Esophagus (tissue), 2 donors: ENCODE measurements around the gene LORICRIN. TPM values are rescaled to one million over a fixed set of nuclear protein-coding genes. Genes with fewer than 3 reads are reported as not detected.
"Not testable (repeated sequence)": the region's sequence is repeated elsewhere in the genome, so short reads cannot be mapped to it uniquely, and the experiment has no call there.

Source experiments
- H3K27ac ChIP-seq, 2 donors: one replicate each; pipeline ENCODE4 v1.5.1; 2013; ENCODE audit warnings: low read depth in 2 of 2, mild to moderate bottlenecking in 2 of 2, inconsistent platforms in 1 of 2, low read length in 1 of 2, moderate library complexity in 1 of 2
- H3K27me3 ChIP-seq, 2 donors: one replicate each; pipeline ENCODE4 v1.6.1; 2013; ENCODE audit warnings: low read length in 2 of 2, control low read depth in 1 of 2, mild to moderate bottlenecking in 1 of 2; ENCODE audit not compliant: insufficient read depth in 2 of 2, control insufficient read depth in 1 of 2
- H3K36me3 ChIP-seq, 2 donors: one replicate each; pipeline ENCODE4 v1.6.1; 2013; ENCODE audit warnings: low read length in 1 of 2; ENCODE audit not compliant: control insufficient read depth in 2 of 2, insufficient read depth in 2 of 2
- H3K4me1 ChIP-seq, 2 donors: one replicate each; pipeline ENCODE4 v1.6.1; 2013; ENCODE audit warnings: low read length in 1 of 2; ENCODE audit not compliant: control insufficient read depth in 2 of 2, insufficient read depth in 2 of 2
- H3K4me3 ChIP-seq, 2 donors: one replicate each; pipeline ENCODE4 v1.5.1; 2013; ENCODE audit warnings: low read length in 2 of 2, mild to moderate bottlenecking in 2 of 2, low read depth in 1 of 2, moderate library complexity in 1 of 2
- H3K9me3 ChIP-seq, 2 donors: one replicate each; pipeline ENCODE4 v1.6.1; 2013; ENCODE audit warnings: mild to moderate bottlenecking in 2 of 2, low read depth in 1 of 2, low read length in 1 of 2, moderate library complexity in 1 of 2; ENCODE audit not compliant: control insufficient read depth in 2 of 2, insufficient read depth in 1 of 2
- WGBS, 2 donors: extraction: QIAGEN DNeasy Blood & Tissue Kit; methylation state at CpG; one replicate each; pipeline ENCODE4 v1.1.7; 2013; 5-methylcytosine and 5-hydroxymethylcytosine counted together
- polyA plus RNA-seq, 2 donors: library from polyadenylated mRNA; stranded (reverse); fragments of 200-250 nt; gene quantifications; one replicate each; pipeline ENCODE4 v1.2.3, GENCODE V29; 2013
- donor health status: healthy with polysubstance abuse.
- donor health status: Bipolar disorder and iron deficiency.

Gene LORICRIN
- polyA plus RNA-seq, 2 donors, result 0.28 TPM; not detected in 1

GRCh38 chr1:153228491-153228890 is 31.0 kb upstream of the LORICRIN start:
- H3K36me3 ChIP-seq, result no peaks in the 10 kb centered on the region
- no peaks in the 10 kb centered on the region for H3K27me3 ChIP-seq
- no peak overlapping the region for H3K4me3 ChIP-seq
- H3K4me1 ChIP-seq, result peaks cover 0 to 8% of the 10 kb centered on the region in 2 donors
- WGBS, 2 donors, result 85 to 92% methylated on average over 1 of the region's 1 CpG
- no peak overlapping the region for H3K27ac ChIP-seq
- H3K9me3 ChIP-seq, result no peaks in the 10 kb centered on the region

DNA sequence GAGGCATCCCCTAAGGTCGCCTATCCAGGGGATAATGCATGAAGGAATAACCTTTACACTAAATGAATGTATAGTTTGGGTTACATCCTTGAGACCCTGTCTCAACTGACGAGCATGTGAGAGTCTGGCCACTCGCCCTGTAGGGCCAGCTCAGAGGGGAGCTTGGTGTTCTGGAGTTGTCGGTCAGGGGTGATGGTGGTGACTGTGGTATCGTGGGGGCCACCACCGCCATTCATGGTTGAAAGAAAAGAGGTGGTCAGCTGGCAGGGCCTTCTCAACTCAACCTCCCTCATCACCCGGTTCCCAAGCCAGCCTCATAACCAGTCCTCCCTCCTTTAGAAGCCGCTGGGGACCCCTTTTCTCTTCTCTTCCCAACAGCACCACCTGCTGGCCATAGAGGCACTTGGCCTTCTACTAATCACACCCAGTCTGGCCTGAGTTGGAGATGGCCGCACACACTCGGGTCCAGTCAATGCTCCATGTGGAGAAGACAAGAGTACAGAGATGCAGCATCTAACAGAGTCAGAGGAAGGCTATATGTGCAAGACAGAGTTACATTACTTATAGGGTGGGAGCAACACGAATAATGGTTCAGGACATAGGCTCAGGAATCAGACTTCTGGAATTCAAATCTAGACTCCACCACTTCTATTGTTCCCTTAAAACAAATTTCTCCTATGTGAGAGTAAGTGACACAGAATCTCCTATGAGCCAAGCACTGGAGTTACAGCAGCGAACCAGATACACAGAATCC is 30.2 kb upstream of the LORICRIN start:
- not testable (repeated sequence) for H3K4me3 ChIP-seq, H3K36me3 ChIP-seq, H3K9me3 ChIP-seq, H3K4me1 ChIP-seq, H3K27me3 ChIP-seq, H3K27ac ChIP-seq
- 61 to 65% methylated on average over 12 of the region's 12 CpGs for WGBS, 2 donors

GRCh38 chr1:153231363-153231762 is 28.1 kb upstream of the LORICRIN start:
- H3K27ac ChIP-seq, result peak overlapping the region; percentile 70 to 82
- H3K9me3 ChIP-seq, result no peaks in the 10 kb centered on the region

GRCh38 chr1:153231785-153232184 is 27.7 kb upstream of the LORICRIN start:
- H3K4me3 ChIP-seq, result no peak overlapping the region
- no peaks in the 10 kb centered on the region for H3K36me3 ChIP-seq
- H3K27ac ChIP-seq, result peak overlapping the region in 1 of 2 donors; percentile 82
- H3K27me3 ChIP-seq, result no peaks in the 10 kb centered on the region
- H3K4me1 ChIP-seq, result peaks cover 0 to 8% of the 10 kb centered on the region in 2 donors
- WGBS, 2 donors, result 62 to 65% methylated on average over 2 of the region's 2 CpGs
- no peaks in the 10 kb centered on the region for H3K9me3 ChIP-seq

More at GRCh38 chr1:153231363-153231762, 28.1 kb upstream of the LORICRIN start:
- H3K27me3 ChIP-seq, result no peaks in the 10 kb centered on the region
- WGBS, 2 donors, result 53 to 62% methylated on average over 4 of the region's 4 CpGs
- H3K36me3 ChIP-seq, result no peaks in the 10 kb centered on the region
- H3K4me3 ChIP-seq, result no peak overlapping the region
- H3K4me1 ChIP-seq, result peaks cover 0 to 8% of the 10 kb centered on the region in 2 donors

- H3K27ac ChIP-seq, result peak overlapping the region; percentile 6 to 66
- peaks cover 0 to 8% of the 10 kb centered on the region in 2 donors for H3K4me1 ChIP-seq
- 57 to 59% methylated on average over 3 of the region's 3 CpGs for WGBS, 2 donors
- no peaks in the 10 kb centered on the region for H3K9me3 ChIP-seq
- no peak overlapping the region for H3K4me3 ChIP-seq
- H3K36me3 ChIP-seq, result no peaks in the 10 kb centered on the region
- no peaks in the 10 kb centered on the region for H3K27me3 ChIP-seq
Observed at GRCh38 chr1:153232553-153232952, 26.9 kb upstream of the LORICRIN start.

DNA sequence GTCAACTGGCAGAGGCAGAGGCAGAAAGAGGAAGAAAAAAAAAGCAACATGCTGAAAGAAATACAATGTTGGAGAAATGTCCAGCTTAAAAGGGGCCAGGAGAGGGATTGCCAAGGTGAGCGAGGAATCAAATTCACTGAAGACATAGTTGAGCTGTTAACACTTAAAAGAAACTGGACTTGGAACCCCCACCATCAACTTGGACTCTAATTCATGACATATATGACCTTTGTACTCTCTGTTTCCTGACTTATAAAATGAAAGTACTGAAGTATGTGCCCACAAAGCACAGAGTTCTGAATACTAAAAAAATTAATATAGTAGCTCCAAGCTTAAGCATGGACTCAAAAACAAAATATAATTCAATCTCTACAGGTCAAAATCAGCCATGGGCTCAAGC is 26.0 kb upstream of the LORICRIN start:
- no peaks in the 10 kb centered on the region for H3K36me3 ChIP-seq
- H3K27ac ChIP-seq, result peak overlapping the region in 1 of 2 donors; percentile 66
- 80 to 89% methylated on average over 1 of the region's 1 CpG for WGBS, 2 donors
- H3K4me1 ChIP-seq, result peaks cover 0 to 8% of the 10 kb centered on the region in 2 donors
- H3K27me3 ChIP-seq, result no peaks in the 10 kb centered on the region
- H3K4me3 ChIP-seq, result no peak overlapping the region
- H3K9me3 ChIP-seq, result no peaks in the 10 kb centered on the region

GRCh38 chr1:153238527-153238926 is 21.0 kb upstream of the LORICRIN start:
- Histone ChIP-seq H3K27me3 (no peaks in the 10 kb centered on the region), H3K36me3 (no peaks in the 10 kb centered on the region), H3K9me3 (no peaks in the 10 kb centered on the region), H3K27ac (no peak overlapping the region), H3K4me1 (no peaks in the 10 kb centered on the region), H3K4me3 (no peak overlapping the region)
- 60% methylated on average over 2 of the region's 2 CpGs for WGBS, 2 donors

- Histone ChIP-seq H3K4me3 (no peak overlapping the region), H3K36me3 (no peaks in the 10 kb centered on the region), H3K9me3 (peaks cover 0 to 2% of the 10 kb centered on the region in 2 donors), H3K27me3 (no peaks in the 10 kb centered on the region), H3K4me1 (no peaks in the 10 kb centered on the region), H3K27ac (no peak overlapping the region)
- WGBS, 2 donors, result 85 to 90% methylated on average over 1 of the region's 1 CpG
Observed at GRCh38 chr1:153242160-153242559, 17.3 kb upstream of the LORICRIN start.

DNA sequence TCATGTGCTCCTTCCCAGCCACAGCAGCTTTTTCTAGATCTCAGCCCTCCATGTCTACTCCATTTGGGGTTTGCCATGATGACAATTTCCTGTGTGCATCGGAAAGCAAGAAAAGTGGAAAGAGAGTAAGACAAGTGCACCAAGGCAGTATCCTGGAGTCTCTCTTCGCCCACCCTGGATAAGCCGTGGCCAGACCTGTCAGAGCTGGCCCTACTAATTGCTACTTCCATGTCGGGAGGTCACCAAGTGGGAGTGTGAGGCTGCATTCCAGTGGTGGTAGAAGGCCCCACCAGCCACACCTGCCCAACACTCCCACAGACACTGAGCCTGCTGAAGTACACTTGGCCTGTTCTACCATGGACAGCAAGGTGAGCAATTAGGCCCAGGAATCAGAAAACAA is 14.0 kb upstream of the LORICRIN start:
- H3K36me3 ChIP-seq, result no peaks in the 10 kb centered on the region
- H3K4me3 ChIP-seq, result no peak overlapping the region
- no peak overlapping the region for H3K27ac ChIP-seq
- no peaks in the 10 kb centered on the region for H3K27me3 ChIP-seq
- 88 to 91% methylated on average over 4 of the region's 4 CpGs for WGBS, 2 donors
- peaks cover 0 to 2% of the 10 kb centered on the region in 2 donors for H3K9me3 ChIP-seq
- no peaks in the 10 kb centered on the region for H3K4me1 ChIP-seq

DNA sequence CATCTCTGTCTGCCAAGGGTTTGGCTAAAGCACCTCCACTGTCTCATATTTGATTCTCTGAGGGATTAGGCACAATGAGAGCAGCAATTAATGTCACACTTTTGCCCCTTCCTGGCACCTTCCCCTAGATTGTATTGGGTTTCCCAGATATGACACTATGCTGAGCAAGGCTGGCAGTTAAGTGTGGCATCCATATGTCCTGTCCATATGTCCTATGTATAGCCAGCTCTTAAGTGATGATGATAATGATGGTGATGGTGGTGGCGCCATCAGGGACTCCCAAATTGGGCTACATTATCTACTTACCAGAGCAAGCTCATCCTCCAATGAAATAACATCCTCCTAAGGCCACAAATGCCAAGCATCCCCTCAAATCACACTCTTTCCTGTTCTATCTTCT is 13.5 kb upstream of the LORICRIN start:
- WGBS, 2 donors, result 81 to 87% methylated on average over 1 of the region's 1 CpG
- no peak overlapping the region for H3K4me3 ChIP-seq
- H3K27ac ChIP-seq, result no peak overlapping the region
- no peaks in the 10 kb centered on the region for H3K4me1 ChIP-seq
- no peaks in the 10 kb centered on the region for H3K36me3 ChIP-seq
- no peaks in the 10 kb centered on the region for H3K27me3 ChIP-seq
- peaks cover 0 to 2% of the 10 kb centered on the region in 2 donors for H3K9me3 ChIP-seq
